A549 (cell line): ENCODE measurements around the gene SGO2. TPM values are rescaled to one million over a fixed set of nuclear protein-coding genes. Genes with fewer than 3 reads are reported as not detected.
A peak's percentile ranks its signal among the peaks of the same experiment; 100 is the strongest.

Experiments
- ATAC-seq, 2 experiments: fragments of 200-7000 bp in 1 of 2; fragments of >200 bp in 1 of 2; cut with Nextera tagmentation in 1 of 2; cut with Tn5 transposase in 1 of 2; 3 replicates each; pipeline versions ENCODE4 v1.8.0 to v1.9.1; 2018 to 2020; ENCODE audit warnings: mild to moderate bottlenecking in 1 of 2, moderate library complexity in 1 of 2
- CTCF ChIA-PET: fragments of 300-600 bp; sonication (Branson Sonifier 250); formaldehyde crosslinking; extraction: SDS; loops from one replicate; lab custom pipeline; 2021; ENCODE audit warnings: antibody characterized with exemption, inconsistent platforms; lab: Yijun Ruan, JAX
- POLR2A ChIA-PET: fragments of 350-600 bp; formaldehyde crosslinking; extraction: SDS; loops from one replicate; lab custom pipeline; 2021; ENCODE audit warnings: antibody characterized with exemption, inconsistent platforms; lab: Yijun Ruan, JAX
- DNase-seq, 2 experiments: peaks; one replicate each; pipeline versions ENCODE4 v3.0.0 to v3.0.0-alpha.2; 2011 to 2016; ENCODE audit warnings: low read depth in 1 of 2, low spot score in 1 of 2
- FAIRE-seq: peaks from 2 replicates; lab custom pipeline; 2011; peaks lifted over from hg19 to GRCh38; lab: Jason Lieb, UNC
- H3K27ac ChIP-seq, 2 experiments: fragments of >200 bp; sonication (Bioruptor Twin); formaldehyde crosslinking; 3 replicates each; pipeline ENCODE4 v1.5.1; 2016 to 2017
- H3K4me1 ChIP-seq: fragments of >200 bp; sonication (Bioruptor Twin); formaldehyde crosslinking; 3 replicates; pipeline ENCODE4 v1.6.1; 2016
- H3K4me2 ChIP-seq: fragments of >200 bp; sonication (Bioruptor Twin); formaldehyde crosslinking; 3 replicates; pipeline ENCODE4 v1.6.1; 2016
- H3K4me3 ChIP-seq: fragments of >200 bp; sonication (Bioruptor Twin); formaldehyde crosslinking; 3 replicates; pipeline ENCODE4 v1.5.1; 2016
- H3K9me3 ChIP-seq: fragments of >200 bp; sonication (Bioruptor Twin); formaldehyde crosslinking; 3 replicates; pipeline ENCODE4 v1.6.1; 2016
- BCL3 ChIP-seq: fragments of >200 bp; sonication (Bioruptor Twin); formaldehyde crosslinking; IDR thresholded peaks from 3 replicates; pipeline ENCODE4 v1.6.1; 2016
- BHLHE40 ChIP-seq: IDR thresholded peaks from 2 replicates; pipeline ENCODE4 v1.6.1; 2012; ENCODE audit warnings: low read depth, low read length, inconsistent platforms
- CBX8 ChIP-seq: fragments of 200-600 bp; sonication (generic); IDR thresholded peaks from 2 replicates; pipeline ENCODE4 v1.6.1; 2016
- CTCF ChIP-seq: fragments of >200 bp; sonication (Bioruptor Twin); formaldehyde crosslinking; IDR thresholded peaks from 3 replicates; pipeline ENCODE4 v1.5.1; 2016
- EHMT2 ChIP-seq: fragments of 200-600 bp; sonication (generic); IDR thresholded peaks from 2 replicates; pipeline ENCODE4 v1.6.1; 2016; ENCODE audit warnings: antibody characterized with exemption, low read depth, mild to moderate bottlenecking, moderate library complexity
- ESRRA ChIP-seq: fragments of 150-350 bp; IDR thresholded peaks from 2 replicates; pipeline ENCODE4 v1.6.1; 2014; ENCODE audit warnings: mild to moderate bottlenecking, low read length, borderline replicate concordance
- FOSL2 ChIP-seq, 2 experiments: fragments of 450-650 bp in 1 of 2; fragments of >200 bp in 1 of 2; sonication (Bioruptor Twin) in 1 of 2; formaldehyde crosslinking; IDR thresholded peaks; 2 replicates each; pipeline versions ENCODE4 v1.5.0 to v1.6.1; 2016 to 2020; ENCODE audit warnings: mild to moderate bottlenecking in 1 of 2, moderate library complexity in 1 of 2
- HDAC2 ChIP-seq: fragments of 200-600 bp; sonication (generic); IDR thresholded peaks from 2 replicates; pipeline ENCODE4 v1.6.1; 2016
- HMGXB4 ChIP-seq: fragments of 250-450 bp; sonication (Bioruptor Pico); IDR thresholded peaks from 2 replicates; pipeline ENCODE4 v1.5.0; 2021; ENCODE audit warnings: mild to moderate bottlenecking, moderate library complexity, borderline replicate concordance
- HOXA7 ChIP-seq: fragments of 250-450 bp; sonication (Bioruptor Pico); IDR thresholded peaks from 2 replicates; pipeline ENCODE4 v1.5.0; 2020; ENCODE audit warnings: mild to moderate bottlenecking, moderate library complexity
- JUN ChIP-seq, 2 experiments: fragments of >200 bp; sonication (Bioruptor Twin); formaldehyde crosslinking; IDR thresholded peaks; 2 replicates in 1 of 2; 3 replicates in 1 of 2; pipeline ENCODE4 v1.6.1; 2016 to 2017
- MAZ ChIP-seq: fragments of 150-350 bp; IDR thresholded peaks from 2 replicates; pipeline ENCODE4 v1.6.1; 2014; ENCODE audit warnings: antibody characterized with exemption, low read depth, low read length, borderline replicate concordance
- POLR2AphosphoS2 ChIP-seq: conservative IDR thresholded peaks from 2 replicates; pipeline ENCODE4 v1.6.1; 2012; ENCODE audit warnings: low read length, improper control_type of control experiment, inconsistent platforms
- RAD21 ChIP-seq, 2 experiments: fragments of >200 bp in 1 of 2; sonication (Bioruptor Twin) in 1 of 2; formaldehyde crosslinking in 1 of 2; IDR thresholded peaks in 1 of 2; conservative IDR thresholded peaks in 1 of 2; 2 replicates in 1 of 2; 3 replicates in 1 of 2; pipeline ENCODE4 v1.6.1; 2012 to 2018; ENCODE audit warnings: inconsistent platforms in 1 of 2
- RCOR1 ChIP-seq: fragments of 150-350 bp; IDR thresholded peaks from 2 replicates; pipeline ENCODE4 v1.6.1; 2014; ENCODE audit warnings: antibody characterized with exemption, low read length, low read depth
- REST ChIP-seq: fragments of 200-600 bp; sonication (generic); IDR thresholded peaks from 2 replicates; pipeline ENCODE4 v1.6.1; 2016; ENCODE audit warnings: antibody characterized with exemption, mild to moderate bottlenecking, moderate library complexity
- SREBF2 ChIP-seq: fragments of 450-650 bp; IDR thresholded peaks from 2 replicates; pipeline ENCODE4 v1.6.1; 2014; ENCODE audit warnings: mild to moderate bottlenecking, moderate library complexity
- TFCP2L1 ChIP-seq: fragments of 250-450 bp; sonication (Bioruptor Pico); IDR thresholded peaks from 2 replicates; pipeline ENCODE4 v1.5.0; 2021; ENCODE audit warnings: mild to moderate bottlenecking
- ZNF302 ChIP-seq: fragments of 250-450 bp; sonication (Bioruptor Pico); IDR thresholded peaks from 2 replicates; pipeline ENCODE4 v1.9.0; 2021; ENCODE audit warnings: inconsistent platforms, mild to moderate bottlenecking, moderate library complexity
- ZSCAN20 ChIP-seq: fragments of 250-450 bp; sonication (Bioruptor Pico); IDR thresholded peaks from 2 replicates; pipeline ENCODE4 v1.8.0; 2022; ENCODE audit warnings: mild to moderate bottlenecking, moderate library complexity
- WGBS: methylation state at CpG from one replicate; pipeline ENCODE4 v1.1.6; 2017; ENCODE audit errors: missing lambda C conversion rate; 5-methylcytosine and 5-hydroxymethylcytosine counted together
- polyA plus RNA-seq, 4 experiments: library from polyadenylated mRNA; depleted of rRNA in 3 of 4; stranded (reverse); fragments of >200 nt; fragmentation: RNase III in 1 of 4; extraction: RNeasy Plus Mini Kit Qiagen cat#74134 plus additional on column Dnase treatment in 1 of 4; gene quantifications; 2 replicates in 3 of 4; 3 replicates in 1 of 4; pipeline ENCODE4 v1.2.3, GENCODE V29; 2011 to 2017

Gene SGO2
- polyA plus RNA-seq, 2 of the 4 experiments (the other 2 are of a cell fraction): 14.4 to 26.2 TPM

- H3K27ac ChIP-seq: peak overlapping the region; percentile 70
- ChIA-PET CTCF (no interaction called here), POLR2A (no interaction called here)
- peak in 1 of 2 experiments; percentile 39; a peak in 2 of 6 replicates for ATAC-seq
- no peak for FAIRE-seq
- 61% methylated on average over 3 of the region's 3 CpGs for WGBS
- peaks cover 53% of the 10 kb centered on the region for H3K4me1 ChIP-seq
- peak overlapping the region; percentile 25 for H3K4me2 ChIP-seq
- H3K4me3 ChIP-seq: no peak overlapping the region
- H3K9me3 ChIP-seq: no peaks in the 10 kb centered on the region
- DNase-seq: peak in 1 of 2 experiments; percentile 39
- no peak for TF ChIP-seq TFCP2L1 (CRISPR knock-in tag)
- TF ChIP-seq BHLHE40: no peak
- TF ChIP-seq EHMT2: no peak
- TF ChIP-seq HDAC2: no peak
- TF ChIP-seq HOXA7 (CRISPR knock-in tag): no peak
- no peak for TF ChIP-seq RAD21 (conservative IDR thresholded peaks at IDR 0.05 in 1 of 2, IDR thresholded peaks at IDR 0.05 in 1 of 2)
- no peak for TF ChIP-seq ZNF302 (CRISPR knock-in tag)
- TF ChIP-seq JUN (IDR thresholded peaks at IDR 0.05): no peak
- TF ChIP-seq SREBF2: no peak
- TF ChIP-seq HMGXB4 (CRISPR knock-in tag): no peak
- no peak for TF ChIP-seq ZSCAN20 (CRISPR knock-in tag)
- TF ChIP-seq MAZ: no peak
- no peak for TF ChIP-seq ESRRA
- no peak for TF ChIP-seq REST
- no peak for TF ChIP-seq CBX8
- no peak for TF ChIP-seq RCOR1
- TF ChIP-seq BCL3: no peak
- TF ChIP-seq FOSL2 (IDR thresholded peaks at IDR 0.05): no peak
- no peak for TF ChIP-seq FOSL2 (CRISPR knock-in tag; IDR thresholded peaks at IDR 0.05)
- no peak for TF ChIP-seq CTCF
- TF ChIP-seq POLR2AphosphoS2: no peak
These were observed 98.7 kb downstream of the SGO2 start for GRCh38 chr2:200624658-200625057.
